Spinal cord (tissue), 10 donors: ENCODE data around the gene MICA. TPM values are rescaled to one million over a fixed set of nuclear protein-coding genes. Genes with fewer than 3 reads are reported as not detected.
"Not testable (repeated sequence)": the region's sequence is repeated elsewhere in the genome, so short reads cannot be mapped to it uniquely, and the experiment has no call there.

Source experiments
- DNase-seq, 6 donors: peaks; one replicate each; pipeline versions ENCODE4 v3.0.0 to v3.0.0-alpha.2; 2013 to 2015; ENCODE audit warnings: low spot score in 6 of 6, low read depth in 4 of 6
- H3K27ac ChIP-seq: one replicate; pipeline ENCODE4 v1.5.1; 2013; ENCODE audit warnings: low read depth, low read length, control low read depth
- H3K27me3 ChIP-seq: one replicate; pipeline ENCODE4 v1.6.1; 2013; ENCODE audit warnings: low read length; ENCODE audit not compliant: control insufficient read depth, insufficient read depth
- H3K36me3 ChIP-seq: one replicate; pipeline ENCODE4 v1.6.1; 2013; ENCODE audit warnings: low read length; ENCODE audit not compliant: control insufficient read depth, insufficient read depth
- H3K4me1 ChIP-seq: one replicate; pipeline ENCODE4 v1.6.1; 2013; ENCODE audit warnings: low read length; ENCODE audit not compliant: control insufficient read depth, insufficient read depth
- H3K4me3 ChIP-seq: one replicate; pipeline ENCODE4 v1.5.1; 2013; ENCODE audit warnings: low read depth, low read length, control low read depth
- H3K9me3 ChIP-seq: one replicate; pipeline ENCODE4 v1.6.1; 2013; ENCODE audit warnings: low read length; ENCODE audit not compliant: control insufficient read depth, insufficient read depth
- WGBS: methylation state at CpG from one replicate; pipeline ENCODE4 v1.1.5; 2013; ENCODE audit warnings: missing lambda C conversion rate; ENCODE audit not compliant: insufficient coverage; 5-methylcytosine and 5-hydroxymethylcytosine counted together
- polyA plus RNA-seq, 2 donors: library from polyadenylated mRNA; unstranded; fragments of 120-200 nt; gene quantifications; one replicate each; pipeline ENCODE4 v1.2.1, GENCODE V29; 2013; ENCODE audit not compliant: insufficient read length in 2 of 2
- total RNA-seq, 2 donors: library from RNA; depleted of rRNA in 1 of 2; stranded (reverse); fragments of 120-200 nt in 1 of 2; fragments of >200 nt in 1 of 2; gene quantifications; one replicate each; pipeline versions ENCODE4 v1.2.3 to v1.2.4, GENCODE V29; 2013 to 2014
- donor health status: healthy.

MICA gene
- total and polyA plus RNA-seq, 4 donors, result 4.2 to 23.6 (median 6.0) TPM

- no peaks in the 10 kb centered on the region for H3K9me3 ChIP-seq
- H3K4me1 ChIP-seq, result peaks cover 2% of the 10 kb centered on the region
- no peak overlapping the region for H3K4me3 ChIP-seq
- peaks cover 2% of the 10 kb centered on the region for H3K27me3 ChIP-seq
- H3K36me3 ChIP-seq, result no peaks in the 10 kb centered on the region
- no CpG with 5 or more reads among the region's 4 CpGs for WGBS
- H3K27ac ChIP-seq, result no peak overlapping the region
- no peak for DNase-seq
Observed at GRCh38 chr6:31394381-31394780, 9.0 kb upstream of the MICA start.

GRCh38 chr6:31395832-31396231, 7.6 kb upstream of the MICA start:
- Histone ChIP-seq H3K9me3 (no peaks in the 10 kb centered on the region), H3K27me3 (peaks cover 17% of the 10 kb centered on the region), H3K27ac (no peak overlapping the region), H3K36me3 (no peaks in the 10 kb centered on the region), H3K4me3 (no peak overlapping the region), H3K4me1 (peaks cover 16% of the 10 kb centered on the region)
- DNase-seq, result no peak
- 93% methylated on average over 3 of the region's 7 CpGs for WGBS

GRCh38 chr6:31396422-31397152, 6.8 kb upstream of the MICA start:
- Histone ChIP-seq H3K4me3 (no peak overlapping the region), H3K27me3 (peaks cover 22% of the 10 kb centered on the region)
- WGBS, result 33% methylated on average over 3 of the region's 11 CpGs

GRCh38 chr6:31397153-31397499, 6.3 kb upstream of the MICA start:
- peaks cover 26% of the 10 kb centered on the region for H3K27me3 ChIP-seq

More at GRCh38 chr6:31396422-31397152, 6.8 kb upstream of the MICA start:
- Histone ChIP-seq H3K36me3 (no peaks in the 10 kb centered on the region), H3K27ac (no peak overlapping the region), H3K4me1 (peaks cover 18% of the 10 kb centered on the region), H3K9me3 (no peaks in the 10 kb centered on the region)
- DNase-seq, result peak; percentile 45 to 94 (median 68)

GRCh38 chr6:31397901-31398525, 5.4 kb upstream of the MICA start:
- H3K4me1 ChIP-seq, result peaks cover 22% of the 10 kb centered on the region
- no peaks in the 10 kb centered on the region for H3K9me3 ChIP-seq
- WGBS, result 71% methylated on average over 8 of the region's 10 CpGs
- peaks cover 35% of the 10 kb centered on the region for H3K27me3 ChIP-seq
- H3K36me3 ChIP-seq, result no peaks in the 10 kb centered on the region
- no peak overlapping the region for H3K4me3 ChIP-seq
- no peak for DNase-seq
- H3K27ac ChIP-seq, result no peak overlapping the region

More at GRCh38 chr6:31397153-31397499, 6.3 kb upstream of the MICA start:
- 7% methylated on average over 7 of the region's 8 CpGs for WGBS
- not testable (repeated sequence) for H3K36me3 ChIP-seq, H3K9me3 ChIP-seq, H3K27ac ChIP-seq, DNase-seq, H3K4me3 ChIP-seq
- H3K4me1 ChIP-seq, result peaks cover 18% of the 10 kb centered on the region

- Histone ChIP-seq H3K4me1 (peaks cover 38% of the 10 kb centered on the region), H3K9me3 (no peaks in the 10 kb centered on the region), H3K27ac (peak overlapping the region; percentile 96), H3K4me3 (peak overlapping the region; percentile 84), H3K36me3 (no peaks in the 10 kb centered on the region), H3K27me3 (peaks cover 51% of the 10 kb centered on the region)
- WGBS, result under 1% methylated on average over 56 of the region's 57 CpGs
- peak; percentile 51 to 91 (median 66) for DNase-seq
Observed at GRCh38 chr6:31399589-31400466, 3.6 kb upstream of the MICA start.

DNA sequence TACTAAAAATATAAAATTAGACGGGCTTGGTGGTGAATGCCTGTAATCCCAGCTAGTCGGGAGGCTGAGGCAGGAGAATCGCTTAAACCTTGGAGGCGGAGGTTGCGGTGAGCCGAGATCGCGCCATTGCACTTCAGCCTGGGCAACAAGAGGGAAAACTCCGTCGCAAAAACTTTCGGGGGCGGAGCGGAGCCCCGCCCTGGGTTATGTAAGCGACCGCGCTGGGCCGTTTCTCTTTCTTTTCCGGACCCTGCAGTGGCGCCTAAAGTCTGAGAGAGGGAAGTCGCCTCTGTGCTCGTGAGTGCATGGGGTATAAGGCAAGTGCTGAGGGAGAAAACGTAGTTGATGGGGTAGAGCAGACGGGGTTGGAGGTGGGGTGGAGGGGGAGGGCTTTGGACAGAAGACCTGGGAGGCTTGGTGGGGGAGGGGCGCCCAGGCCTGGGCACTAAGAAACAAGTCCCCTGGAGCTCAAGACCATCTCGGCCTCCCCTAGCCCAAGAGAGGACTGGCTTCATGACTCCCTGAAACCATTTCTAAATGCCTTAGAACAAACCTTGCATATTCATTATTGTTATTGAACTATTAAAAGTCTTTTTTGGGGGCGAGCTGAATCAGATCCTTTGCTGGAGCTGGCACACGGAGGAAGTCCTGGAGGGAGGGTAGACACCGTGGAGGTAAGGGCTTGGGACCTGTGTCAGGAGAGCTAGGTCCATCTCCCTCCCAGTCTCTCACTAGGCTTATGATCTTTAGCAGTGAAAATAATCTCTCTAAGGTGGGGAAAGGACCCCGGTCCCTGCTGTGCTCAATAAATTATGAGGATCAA, 2.7 kb upstream of the MICA start:
- WGBS, result 3% methylated on average over 22 of the region's 30 CpGs
- DNase-seq, result peak in 2 of 6 donors; percentile 16 to 45
- Histone ChIP-seq H3K4me1 (peaks cover 38% of the 10 kb centered on the region), H3K27ac (peak overlapping the region; percentile 96), H3K4me3 (peak overlapping the region; percentile 84), H3K27me3 (peaks cover 51% of the 10 kb centered on the region), H3K36me3 (no peaks in the 10 kb centered on the region), H3K9me3 (no peaks in the 10 kb centered on the region)

- peak overlapping the region; percentile 84 for H3K4me3 ChIP-seq
- peaks cover 51% of the 10 kb centered on the region for H3K27me3 ChIP-seq
- H3K9me3 ChIP-seq, result no peaks in the 10 kb centered on the region
- H3K27ac ChIP-seq, result peak overlapping the region; percentile 96
- H3K36me3 ChIP-seq, result no peaks in the 10 kb centered on the region
- peaks cover 38% of the 10 kb centered on the region for H3K4me1 ChIP-seq
- 84% methylated on average over 2 of the region's 4 CpGs for WGBS
- no peak for DNase-seq
Observed at GRCh38 chr6:31401403-31401802, 2.0 kb upstream of the MICA start.
